A549 (cell line): Measurements from ENCODE around the gene HPGDS. TPM values are rescaled to one million over a fixed set of nuclear protein-coding genes. Genes with fewer than 3 reads are reported as not detected.
"Not testable (repeated sequence)": the region's sequence is repeated elsewhere in the genome, so short reads cannot be mapped to it uniquely, and the experiment has no call there.

Experiments
- ATAC-seq, 2 experiments: fragments of 200-7000 bp in 1 of 2; fragments of >200 bp in 1 of 2; cut with Nextera tagmentation in 1 of 2; cut with Tn5 transposase in 1 of 2; 3 replicates each; pipeline versions ENCODE4 v1.8.0 to v1.9.1; 2018 to 2020; ENCODE audit warnings: mild to moderate bottlenecking in 1 of 2, moderate library complexity in 1 of 2
- CTCF ChIA-PET: fragments of 300-600 bp; sonication (Branson Sonifier 250); formaldehyde crosslinking; extraction: SDS; loops from one replicate; lab custom pipeline; 2021; ENCODE audit warnings: antibody characterized with exemption, inconsistent platforms; lab: Yijun Ruan, JAX
- POLR2A ChIA-PET: fragments of 350-600 bp; formaldehyde crosslinking; extraction: SDS; loops from one replicate; lab custom pipeline; 2021; ENCODE audit warnings: antibody characterized with exemption, inconsistent platforms; lab: Yijun Ruan, JAX
- DNase-seq, 2 experiments: peaks; one replicate each; pipeline versions ENCODE4 v3.0.0 to v3.0.0-alpha.2; 2011 to 2016; ENCODE audit warnings: low read depth in 1 of 2, low spot score in 1 of 2
- FAIRE-seq: peaks from 2 replicates; lab custom pipeline; 2011; peaks lifted over from hg19 to GRCh38; lab: Jason Lieb, UNC
- H3K27ac ChIP-seq, 2 experiments: fragments of >200 bp; sonication (Bioruptor Twin); formaldehyde crosslinking; 3 replicates each; pipeline ENCODE4 v1.5.1; 2016 to 2017
- H3K4me1 ChIP-seq: fragments of >200 bp; sonication (Bioruptor Twin); formaldehyde crosslinking; 3 replicates; pipeline ENCODE4 v1.6.1; 2016
- H3K4me2 ChIP-seq: fragments of >200 bp; sonication (Bioruptor Twin); formaldehyde crosslinking; 3 replicates; pipeline ENCODE4 v1.6.1; 2016
- H3K4me3 ChIP-seq: fragments of >200 bp; sonication (Bioruptor Twin); formaldehyde crosslinking; 3 replicates; pipeline ENCODE4 v1.5.1; 2016
- H3K9me3 ChIP-seq: fragments of >200 bp; sonication (Bioruptor Twin); formaldehyde crosslinking; 3 replicates; pipeline ENCODE4 v1.6.1; 2016
- BHLHE40 ChIP-seq: IDR thresholded peaks from 2 replicates; pipeline ENCODE4 v1.6.1; 2012; ENCODE audit warnings: low read depth, low read length, inconsistent platforms
- CHD2 ChIP-seq: fragments of 150-350 bp; IDR thresholded peaks from 2 replicates; pipeline ENCODE4 v1.6.1; 2014; ENCODE audit warnings: low read length; ENCODE audit not compliant: partially characterized antibody
- HOXA7 ChIP-seq: fragments of 250-450 bp; sonication (Bioruptor Pico); IDR thresholded peaks from 2 replicates; pipeline ENCODE4 v1.5.0; 2020; ENCODE audit warnings: mild to moderate bottlenecking, moderate library complexity
- JUNB ChIP-seq: fragments of >200 bp; sonication (Bioruptor Twin); formaldehyde crosslinking; IDR thresholded peaks from 2 replicates; pipeline ENCODE4 v1.6.1; 2016
- MYC ChIP-seq: IDR thresholded peaks from 2 replicates; pipeline ENCODE4 v1.6.1; 2012; ENCODE audit warnings: mild to moderate bottlenecking, inconsistent platforms, low read length, improper control_type of control experiment, borderline replicate concordance
- NPAS2 ChIP-seq: fragments of 250-450 bp; sonication (Bioruptor Pico); IDR thresholded peaks from 2 replicates; pipeline ENCODE4 v1.8.0; 2022; ENCODE audit warnings: mild to moderate bottlenecking, moderate library complexity, borderline replicate concordance
- PHF8 ChIP-seq: fragments of 200-600 bp; sonication (generic); IDR thresholded peaks from 2 replicates; pipeline ENCODE4 v1.6.1; 2016; ENCODE audit warnings: low read depth, mild to moderate bottlenecking, antibody characterized with exemption, moderate library complexity, borderline replicate concordance
- POLR2AphosphoS2 ChIP-seq: conservative IDR thresholded peaks from 2 replicates; pipeline ENCODE4 v1.6.1; 2012; ENCODE audit warnings: low read length, improper control_type of control experiment, inconsistent platforms
- RAD21 ChIP-seq, 2 experiments: fragments of >200 bp in 1 of 2; sonication (Bioruptor Twin) in 1 of 2; formaldehyde crosslinking in 1 of 2; IDR thresholded peaks in 1 of 2; conservative IDR thresholded peaks in 1 of 2; 2 replicates in 1 of 2; 3 replicates in 1 of 2; pipeline ENCODE4 v1.6.1; 2012 to 2018; ENCODE audit warnings: inconsistent platforms in 1 of 2
- RFX5 ChIP-seq: fragments of 450-650 bp; IDR thresholded peaks from 2 replicates; pipeline ENCODE4 v1.7.1; 2014; ENCODE audit warnings: antibody characterized with exemption, mild to moderate bottlenecking, moderate library complexity
- SREBF2 ChIP-seq: fragments of 450-650 bp; IDR thresholded peaks from 2 replicates; pipeline ENCODE4 v1.6.1; 2014; ENCODE audit warnings: mild to moderate bottlenecking, moderate library complexity
- TFCP2L1 ChIP-seq: fragments of 250-450 bp; sonication (Bioruptor Pico); IDR thresholded peaks from 2 replicates; pipeline ENCODE4 v1.5.0; 2021; ENCODE audit warnings: mild to moderate bottlenecking
- ZFP36 ChIP-seq: fragments of 450-650 bp; IDR thresholded peaks from 2 replicates; pipeline ENCODE4 v1.6.1; 2014; ENCODE audit warnings: borderline replicate concordance; ENCODE audit not compliant: partially characterized antibody
- ZSCAN20 ChIP-seq: fragments of 250-450 bp; sonication (Bioruptor Pico); IDR thresholded peaks from 2 replicates; pipeline ENCODE4 v1.8.0; 2022; ENCODE audit warnings: mild to moderate bottlenecking, moderate library complexity
- WGBS: methylation state at CpG from one replicate; pipeline ENCODE4 v1.1.6; 2017; ENCODE audit errors: missing lambda C conversion rate; 5-methylcytosine and 5-hydroxymethylcytosine counted together
- polyA plus RNA-seq, 4 experiments: library from polyadenylated mRNA; depleted of rRNA in 3 of 4; stranded (reverse); fragments of >200 nt; fragmentation: RNase III in 1 of 4; extraction: RNeasy Plus Mini Kit Qiagen cat#74134 plus additional on column Dnase treatment in 1 of 4; gene quantifications; 2 replicates in 3 of 4; 3 replicates in 1 of 4; pipeline ENCODE4 v1.2.3, GENCODE V29; 2011 to 2017
- TF ChIP-seq, protein P1 (sequence below): fragments of >200 bp; sonication (Bioruptor Twin); formaldehyde crosslinking; IDR thresholded peaks from 3 replicates; pipeline ENCODE4 v1.6.1; 2016
- TF ChIP-seq, protein P2 (sequence below): IDR thresholded peaks from 2 replicates; pipeline ENCODE4 v1.6.1; 2012

The HPGDS gene
- polyA plus RNA-seq, 2 of the 4 experiments (the other 2 are of a cell fraction), result not detected

DNA sequence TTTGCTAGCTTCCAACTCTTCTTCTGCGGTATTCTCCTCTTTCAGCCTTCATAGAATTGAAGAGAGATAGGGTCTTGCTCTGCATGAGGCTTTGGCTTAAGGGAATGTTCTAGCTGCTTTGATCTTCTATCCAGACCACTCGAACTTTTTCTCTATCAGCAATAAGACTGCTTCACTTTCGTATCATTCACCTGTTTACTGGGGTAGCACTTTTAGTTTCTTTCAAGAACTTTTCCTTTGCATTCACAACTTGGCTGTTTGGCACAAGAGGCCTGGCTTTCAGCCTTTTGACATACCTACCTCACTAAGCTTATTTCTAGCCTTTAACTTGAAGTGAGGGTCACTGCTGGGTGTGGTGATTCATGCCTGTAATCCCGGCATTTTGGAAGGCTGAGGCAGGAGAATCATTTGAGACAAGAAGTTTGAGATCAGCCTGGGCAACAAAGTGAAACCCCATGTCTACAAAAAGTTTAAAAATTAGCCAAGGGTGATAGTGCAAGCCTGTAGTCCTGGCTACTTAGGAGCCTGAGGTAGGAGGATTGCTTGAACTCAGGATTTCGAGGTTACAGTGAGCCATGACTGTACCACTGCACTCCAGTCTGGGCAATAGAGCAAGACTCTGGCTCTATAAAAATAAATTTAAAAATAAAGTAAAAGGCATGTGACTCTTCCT, 47.1 kb upstream of the HPGDS start:
- no peak for FAIRE-seq
- 70% methylated on average over 5 of the region's 5 CpGs for WGBS

DNA sequence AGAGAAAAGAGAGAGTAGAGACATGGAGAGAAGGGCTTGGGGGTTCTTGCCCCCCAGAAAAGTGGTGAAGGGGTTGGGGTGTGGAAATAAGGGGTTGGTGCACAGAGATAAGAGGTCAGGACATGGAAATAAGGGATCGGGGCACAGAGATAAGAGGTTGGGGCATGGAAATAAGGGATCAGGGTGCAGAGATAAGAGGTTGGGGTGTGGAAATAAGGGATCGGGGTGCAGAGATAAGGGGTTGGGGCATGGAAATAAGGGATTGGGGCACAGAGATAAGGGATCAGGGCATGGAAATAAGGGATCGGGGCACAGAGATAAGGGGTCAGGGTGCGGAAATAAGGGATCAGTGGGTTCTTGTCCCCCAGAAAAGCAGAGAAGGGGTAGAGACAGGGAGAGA, 45.3 kb upstream of the HPGDS start:
- 69% methylated on average over 4 of the region's 4 CpGs for WGBS
- H3K4me2 ChIP-seq, H3K9me3 ChIP-seq, FAIRE-seq, H3K27ac ChIP-seq, POLR2A ChIA-PET, H3K4me1 ChIP-seq, ATAC-seq, DNase-seq, H3K4me3 ChIP-seq: not testable (repeated sequence)
- CTCF ChIA-PET, result interaction anchor here (2.9 kb wide), 1 partner anchor 83 kb away, joined by 18 read pairs; no protein-coding TSS in a partner anchor

More for the DNA sequence above, 47.1 kb upstream of the HPGDS start:
- Histone ChIP-seq H3K4me2 (no peak overlapping the region), H3K27ac (no peak overlapping the region), H3K4me1 (no peaks in the 10 kb centered on the region; the same call in 2 of the 3 replicates), H3K9me3 (no peaks in the 10 kb centered on the region), H3K4me3 (no peak overlapping the region)
- ChIA-PET POLR2A (no interaction called here), CTCF (interaction anchor here (2.1 to 2.9 kb wide), 2 partner anchors 12 to 85 kb away, joined by 6 to 18 read pairs; no protein-coding TSS in a partner anchor)
- ATAC-seq (no peak), DNase-seq (no peak)
- TF ChIP-seq ZSCAN20, result no peak
- TF ChIP-seq, protein P1, sequence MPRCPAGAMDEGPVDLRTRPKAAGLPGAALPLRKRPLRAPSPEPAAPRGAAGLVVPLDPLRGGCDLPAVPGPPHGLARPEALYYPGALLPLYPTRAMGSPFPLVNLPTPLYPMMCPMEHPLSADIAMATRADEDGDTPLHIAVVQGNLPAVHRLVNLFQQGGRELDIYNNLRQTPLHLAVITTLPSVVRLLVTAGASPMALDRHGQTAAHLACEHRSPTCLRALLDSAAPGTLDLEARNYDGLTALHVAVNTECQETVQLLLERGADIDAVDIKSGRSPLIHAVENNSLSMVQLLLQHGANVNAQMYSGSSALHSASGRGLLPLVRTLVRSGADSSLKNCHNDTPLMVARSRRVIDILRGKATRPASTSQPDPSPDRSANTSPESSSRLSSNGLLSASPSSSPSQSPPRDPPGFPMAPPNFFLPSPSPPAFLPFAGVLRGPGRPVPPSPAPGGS, result no peak
- no peak for TF ChIP-seq ZFP36

DNA sequence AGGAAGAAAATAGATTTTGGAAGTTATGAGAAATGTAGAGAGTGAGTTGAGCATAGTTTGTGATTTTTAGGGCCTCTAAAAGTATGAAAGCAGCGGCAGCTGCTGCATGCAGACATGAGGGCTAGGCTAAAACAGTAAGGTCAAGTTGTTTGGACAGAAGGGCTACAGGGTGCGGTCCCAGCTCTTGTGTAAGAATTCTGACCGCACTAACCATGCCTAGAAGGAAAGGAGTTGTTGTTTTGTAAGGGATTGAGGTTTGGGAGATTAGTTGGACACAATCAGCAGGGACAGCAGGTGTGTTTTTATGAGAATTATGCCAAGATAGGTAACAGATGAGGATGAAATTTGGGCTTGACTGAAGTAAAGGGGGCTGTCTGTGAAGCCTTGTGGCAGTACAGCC, 42.8 kb upstream of the HPGDS start:
- DNase-seq, ATAC-seq, CTCF ChIA-PET, POLR2A ChIA-PET, H3K4me2 ChIP-seq, H3K4me1 ChIP-seq, H3K4me3 ChIP-seq, FAIRE-seq, H3K27ac ChIP-seq, H3K9me3 ChIP-seq: not testable (repeated sequence)
- 75% methylated on average over 3 of the region's 3 CpGs for WGBS

DNA sequence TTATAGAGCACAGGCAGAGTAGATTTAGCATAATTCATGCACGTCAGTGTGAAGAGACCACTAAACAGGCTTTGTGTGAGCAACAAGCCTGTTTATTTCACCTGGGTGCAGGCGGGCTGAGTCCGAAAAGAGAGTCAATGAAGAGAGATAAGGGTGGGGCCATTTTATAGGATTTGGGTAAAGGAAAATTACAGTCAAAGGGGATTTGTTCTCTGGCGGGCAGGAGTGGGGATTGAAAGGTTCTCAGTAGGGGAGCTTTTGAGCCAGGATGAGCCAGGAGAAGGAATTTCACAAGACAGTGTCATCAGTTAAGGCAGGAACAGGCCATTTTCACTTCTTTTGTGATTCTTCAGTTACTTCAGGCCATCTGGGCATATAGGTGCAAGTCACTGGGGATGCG, 40.3 kb upstream of the HPGDS start:
- H3K27ac ChIP-seq, FAIRE-seq, H3K4me2 ChIP-seq, ATAC-seq, H3K4me1 ChIP-seq, H3K4me3 ChIP-seq, H3K9me3 ChIP-seq, DNase-seq, POLR2A ChIA-PET: not testable (repeated sequence)
- 83% methylated on average over 5 of the region's 5 CpGs for WGBS
- CTCF ChIA-PET, result interaction anchor here (2.1 kb wide), 1 partner anchor 78 kb away, joined by 4 read pairs; no protein-coding TSS in a partner anchor

DNA sequence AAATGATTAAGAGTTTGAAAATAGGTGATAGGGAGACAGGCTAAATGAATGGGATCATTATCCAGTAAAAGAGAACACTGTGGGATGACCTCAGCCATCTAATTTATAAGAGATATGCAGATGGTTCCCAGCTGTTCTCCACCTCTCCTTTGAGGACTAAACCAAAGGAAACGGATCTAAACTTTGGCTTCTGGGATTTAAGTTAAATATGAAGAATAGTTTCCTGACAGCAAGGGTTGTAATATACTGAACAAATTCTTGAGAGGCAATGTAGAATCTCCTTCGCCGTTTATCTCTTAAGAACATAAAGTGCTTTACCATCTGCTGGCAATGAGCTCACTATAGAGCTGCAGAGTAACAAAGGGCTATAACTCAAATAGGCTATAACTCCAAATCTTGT, 35.4 kb upstream of the HPGDS start:
- no peak overlapping the region for H3K4me2 ChIP-seq
- H3K9me3 ChIP-seq, result no peaks in the 10 kb centered on the region
- CTCF ChIA-PET, result interaction anchor here (1.7 to 1.9 kb wide), 2 partner anchors 12 to 29 kb away, joined by 6 read pairs; no protein-coding TSS in a partner anchor
- H3K4me1 ChIP-seq, result no peaks in the 10 kb centered on the region
- no peak for DNase-seq
- WGBS, result 85% methylated on average over 3 of the region's 3 CpGs
- no peak overlapping the region for H3K4me3 ChIP-seq
- FAIRE-seq, result no peak
- POLR2A ChIA-PET, result no interaction called here
- TF ChIP-seq POLR2AphosphoS2, result no peak
- no peak for TF ChIP-seq MYC
- no peak for TF ChIP-seq BHLHE40
- no peak for TF ChIP-seq NPAS2 (CRISPR knock-in tag)
- TF ChIP-seq, protein P2, sequence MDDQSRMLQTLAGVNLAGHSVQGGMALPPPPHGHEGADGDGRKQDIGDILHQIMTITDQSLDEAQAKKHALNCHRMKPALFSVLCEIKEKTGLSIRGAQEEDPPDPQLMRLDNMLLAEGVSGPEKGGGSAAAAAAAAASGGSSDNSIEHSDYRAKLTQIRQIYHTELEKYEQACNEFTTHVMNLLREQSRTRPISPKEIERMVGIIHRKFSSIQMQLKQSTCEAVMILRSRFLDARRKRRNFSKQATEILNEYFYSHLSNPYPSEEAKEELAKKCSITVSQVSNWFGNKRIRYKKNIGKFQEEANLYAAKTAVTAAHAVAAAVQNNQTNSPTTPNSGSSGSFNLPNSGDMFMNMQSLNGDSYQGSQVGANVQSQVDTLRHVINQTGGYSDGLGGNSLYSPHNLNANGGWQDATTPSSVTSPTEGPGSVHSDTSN, result no peak
- TF ChIP-seq HOXA7 (CRISPR knock-in tag), result no peak
- no peak for TF ChIP-seq JUNB
- no peak for TF ChIP-seq SREBF2
- TF ChIP-seq TFCP2L1, result no peak
- no peak for TF ChIP-seq RFX5
- no peak for TF ChIP-seq ZFP36
- no peak for TF ChIP-seq RAD21 (conservative IDR thresholded peaks at IDR 0.05 in 1 of 2, IDR thresholded peaks at IDR 0.05 in 1 of 2)
- no peak for TF ChIP-seq CHD2
- TF ChIP-seq PHF8, result no peak
- H3K27ac ChIP-seq, result no peak overlapping the region
- ATAC-seq, result no peak
